Measurements from ENCODE around the gene CIAO2B. TPM values are rescaled to one million over a fixed set of nuclear protein-coding genes. Genes with fewer than 3 reads are reported as not detected.
"Not testable (repeated sequence)": the region's sequence is repeated elsewhere in the genome, so short reads cannot be mapped to it uniquely, and the experiment has no call there.

CIAO2B gene
- total RNA-seq, 5 donors from 2014 or later (not counting 1 experiment from before 2014, with no cell fraction given) = 55.3 to 66.8 (median 62.4) TPM

- Histone ChIP-seq H3K27me3 (replicated peaks in 1 of 2; ENCODE audit: control insufficient read depth in 2 of 2, extremely low read depth in 1 of 2, insufficient read depth in 2 of 2, low read length in 1 of 2) (no peaks in the 10 kb centered on the region), H3K9me3 (no peaks in the 10 kb centered on the region), H3K36me3 (ENCODE audit: control insufficient read depth in 2 of 2, extremely low read depth in 1 of 2, insufficient read depth in 1 of 2, low read length in 1 of 2) (peaks cover 15 to 44% of the 10 kb centered on the region in 2 donors), H3K27ac (ENCODE audit: low read length) (no peak overlapping the region), H3K4me1 (ENCODE audit: control insufficient read depth in 1 of 2, extremely low read depth in 1 of 2, insufficient read depth in 2 of 2, low read length in 2 of 2) (peaks cover 7 to 51% of the 10 kb centered on the region in 2 experiments), H3K4me3 (ENCODE audit: control insufficient read depth in 1 of 2, extremely low read depth in 1 of 2, low read length in 1 of 2) (no peak overlapping the region)
- Mint-ChIP-seq H3K4me3 (peak overlapping the region; percentile 96 to 98 (median 97)), H3K4me1 (peaks cover 49 to 59% (median 49%) of the 10 kb centered on the region in 3 donors), H3K9me3 (no peaks in the 10 kb centered on the region), H3K36me3 (peaks cover 26% of the 10 kb centered on the region), H3K27me3 (no peaks in the 10 kb centered on the region), H3K27ac (peak overlapping the region; percentile 52 to 83)
- ATAC-seq (replicated peaks in 1 of 4) = no peak
- ChIA-PET CTCF (no interaction called here), POLR2A (interaction anchor here in 1 of 2 donors (0.5 to 0.6 kb wide), 2 partner anchors 8 to 259 kb away, joined by 4 read pairs; no protein-coding TSS in a partner anchor)
- WGBS (ENCODE audit: insufficient coverage) = 95% methylated on average over 2 of the region's 4 CpGs
- DNase-seq = no peak
Observed at GRCh38 chr16:66936889-66937554, 2.8 kb upstream of the CIAO2B start.

- H3K36me3 Mint-ChIP-seq = peaks cover 25% of the 10 kb centered on the region
- POLR2A ChIA-PET = no interaction called here
Observed at GRCh38 chr16:66936462-66936861, 2.3 kb upstream of the CIAO2B start.

GRCh38 chr16:66935314-66936011 is 1.3 kb upstream of the CIAO2B start, which contains the start of gene CES2:
Gene CES2 (plus strand): TSS chr16:66935516. CDS start chr16:66935636, 120 bp downstream.
- ATAC-seq (replicated peaks in 1 of 4) (no peak), DNase-seq (no peak)
- no peaks in the 10 kb centered on the region for H3K27me3 Mint-ChIP-seq
- H3K4me3 Mint-ChIP-seq = peak within 1 kb of the TSS; percentile 96 to 98 (median 97)
- Histone ChIP-seq H3K36me3 (ENCODE audit: control insufficient read depth in 2 of 2, extremely low read depth in 1 of 2, insufficient read depth in 1 of 2, low read length in 1 of 2) (peaks cover 5 to 36% of the 10 kb centered on the region in 2 donors), H3K4me1 (ENCODE audit: control insufficient read depth in 1 of 2, extremely low read depth in 1 of 2, insufficient read depth in 2 of 2, low read length in 2 of 2) (peaks cover 7 to 52% of the 10 kb centered on the region in 2 experiments), H3K27ac (ENCODE audit: low read length) (peak within 1 kb of the TSS; percentile 82), H3K9me3 (no peaks in the 10 kb centered on the region), H3K27me3 (replicated peaks in 1 of 2; ENCODE audit: control insufficient read depth in 2 of 2, extremely low read depth in 1 of 2, insufficient read depth in 2 of 2, low read length in 1 of 2) (no peaks in the 10 kb centered on the region), H3K4me3 (ENCODE audit: control insufficient read depth in 1 of 2, extremely low read depth in 1 of 2, low read length in 1 of 2) (peak within 1 kb of the TSS; percentile 72 to 99)
- no peaks in the 10 kb centered on the region for H3K9me3 Mint-ChIP-seq
- peaks cover 20% of the 10 kb centered on the region for H3K36me3 Mint-ChIP-seq
- POLR2A ChIA-PET = no interaction called here
- peaks cover 54 to 64% (median 54%) of the 10 kb centered on the region in 3 donors for H3K4me1 Mint-ChIP-seq
- CTCF ChIA-PET = no interaction called here
- WGBS (ENCODE audit: insufficient coverage) = 74% methylated on average over 28 of the region's 44 CpGs
- H3K27ac Mint-ChIP-seq = peak within 1 kb of the TSS; percentile 92 to 96

More at GRCh38 chr16:66936462-66936861, 2.3 kb upstream of the CIAO2B start:
- H3K9me3 ChIP-seq = no peaks in the 10 kb centered on the region
- H3K4me1 Mint-ChIP-seq = peaks cover 54 to 64% (median 54%) of the 10 kb centered on the region in 3 donors
- no peak overlapping the region for H3K27ac ChIP-seq (ENCODE audit: low read length)
- ATAC-seq (replicated peaks in 1 of 4) (no peak), DNase-seq (no peak)
- H3K27me3 ChIP-seq (replicated peaks in 1 of 2; ENCODE audit: control insufficient read depth in 2 of 2, extremely low read depth in 1 of 2, insufficient read depth in 2 of 2, low read length in 1 of 2) = no peaks in the 10 kb centered on the region
- H3K9me3 Mint-ChIP-seq = no peaks in the 10 kb centered on the region
- H3K36me3 ChIP-seq (ENCODE audit: control insufficient read depth in 2 of 2, extremely low read depth in 1 of 2, insufficient read depth in 1 of 2, low read length in 1 of 2) = peaks cover 13 to 43% of the 10 kb centered on the region in 2 donors
- H3K4me3 Mint-ChIP-seq = peak overlapping the region; percentile 96 to 98 (median 97)
- H3K4me3 ChIP-seq (ENCODE audit: control insufficient read depth in 1 of 2, extremely low read depth in 1 of 2, low read length in 1 of 2) = no peak overlapping the region
- 90% methylated on average over 6 of the region's 6 CpGs for WGBS (ENCODE audit: insufficient coverage)
- no peaks in the 10 kb centered on the region for H3K27me3 Mint-ChIP-seq
- CTCF ChIA-PET = no interaction called here
- peak overlapping the region; percentile 52 to 83 for H3K27ac Mint-ChIP-seq
- peaks cover 7 to 52% of the 10 kb centered on the region in 2 experiments for H3K4me1 ChIP-seq (ENCODE audit: control insufficient read depth in 1 of 2, extremely low read depth in 1 of 2, insufficient read depth in 2 of 2, low read length in 2 of 2)

GRCh38 chr16:66934839-66935313 is 674 bp upstream of the CIAO2B start:
- peaks cover 20% of the 10 kb centered on the region for H3K36me3 Mint-ChIP-seq
- CTCF ChIA-PET = not testable (repeated sequence)
- H3K4me3 Mint-ChIP-seq = peak overlapping the region; percentile 96 to 98 (median 97)

GRCh38 chr16:66933776-66934137 is 445 bp downstream of the CIAO2B start:
- ChIA-PET CTCF (interaction anchor here in 1 of 2 donors (0.6 kb wide), 1 partner anchor 41 kb away, joined by 3 read pairs; no protein-coding TSS in a partner anchor), POLR2A (interaction anchor here in 1 of 2 donors (0.5 kb wide), 1 partner anchor 65 kb away, joined by 4 read pairs; no protein-coding TSS in a partner anchor)
- Mint-ChIP-seq H3K27me3 (no peaks in the 10 kb centered on the region), H3K4me1 (peaks cover 54 to 63% (median 54%) of the 10 kb centered on the region in 3 donors), H3K36me3 (peaks cover 20% of the 10 kb centered on the region), H3K9me3 (no peaks in the 10 kb centered on the region), H3K27ac (peak overlapping the region; percentile 92 to 96), H3K4me3 (peak overlapping the region; percentile 96 to 98 (median 97))
- peak overlapping the region; percentile 72 to 99 for H3K4me3 ChIP-seq (ENCODE audit: control insufficient read depth in 1 of 2, extremely low read depth in 1 of 2, low read length in 1 of 2)
- no peaks in the 10 kb centered on the region for H3K27me3 ChIP-seq (replicated peaks in 1 of 2; ENCODE audit: control insufficient read depth in 2 of 2, extremely low read depth in 1 of 2, insufficient read depth in 2 of 2, low read length in 1 of 2)
- H3K4me1 ChIP-seq (ENCODE audit: control insufficient read depth in 1 of 2, extremely low read depth in 1 of 2, insufficient read depth in 2 of 2, low read length in 2 of 2) = peaks cover 7 to 52% of the 10 kb centered on the region in 2 experiments
- 0% methylated on average over 2 of the region's 12 CpGs for WGBS (ENCODE audit: insufficient coverage)
- DNase-seq (no peak), ATAC-seq (replicated peaks in 1 of 4) (peak in 3 of 4 experiments; percentile 56 to 61 (median 60))
- H3K9me3 ChIP-seq = no peaks in the 10 kb centered on the region
- H3K36me3 ChIP-seq (ENCODE audit: control insufficient read depth in 2 of 2, extremely low read depth in 1 of 2, insufficient read depth in 1 of 2, low read length in 1 of 2) = peaks cover 3 to 26% of the 10 kb centered on the region in 2 donors
- H3K27ac ChIP-seq (ENCODE audit: low read length) = peak overlapping the region; percentile 82

More at GRCh38 chr16:66934839-66935313, 674 bp upstream of the CIAO2B start:
- 4% methylated on average over 4 of the region's 24 CpGs for WGBS (ENCODE audit: insufficient coverage)
- H3K27me3 Mint-ChIP-seq; ATAC-seq (replicated peaks in 1 of 4); H3K27me3 ChIP-seq (replicated peaks in 1 of 2; ENCODE audit: control insufficient read depth in 2 of 2, extremely low read depth in 1 of 2, insufficient read depth in 2 of 2, low read length in 1 of 2); DNase-seq; H3K9me3 ChIP-seq; H3K9me3 Mint-ChIP-seq: not testable (repeated sequence)
- Mint-ChIP-seq H3K4me1 (peaks cover 54 to 64% (median 54%) of the 10 kb centered on the region in 3 donors), H3K27ac (peak overlapping the region; percentile 92 to 96)
- Histone ChIP-seq H3K4me1 (ENCODE audit: control insufficient read depth in 1 of 2, extremely low read depth in 1 of 2, insufficient read depth in 2 of 2, low read length in 2 of 2) (peaks cover 7 to 52% of the 10 kb centered on the region in 2 experiments), H3K27ac (ENCODE audit: low read length) (peak overlapping the region; percentile 82), H3K36me3 (ENCODE audit: control insufficient read depth in 2 of 2, extremely low read depth in 1 of 2, insufficient read depth in 1 of 2, low read length in 1 of 2) (peaks cover 3 to 37% of the 10 kb centered on the region in 2 donors), H3K4me3 (ENCODE audit: control insufficient read depth in 1 of 2, extremely low read depth in 1 of 2, low read length in 1 of 2) (peak overlapping the region; percentile 72 to 99)
- POLR2A ChIA-PET = interaction anchor here in 1 of 2 donors (0.5 kb wide), 1 partner anchor 47 kb away, joined by 3 read pairs; no protein-coding TSS in a partner anchor

GRCh38 chr16:66932076-66932475 is 2.1 kb downstream of the CIAO2B start:
- Mint-ChIP-seq H3K27ac (peak overlapping the region; percentile 92 to 96), H3K4me1 (peaks cover 48 to 54% (median 53%) of the 10 kb centered on the region in 3 donors), H3K27me3 (no peaks in the 10 kb centered on the region), H3K36me3 (peaks cover 13% of the 10 kb centered on the region), H3K9me3 (no peaks in the 10 kb centered on the region), H3K4me3 (peak overlapping the region; percentile 96 to 98 (median 97))
- Histone ChIP-seq H3K9me3 (no peaks in the 10 kb centered on the region), H3K4me3 (ENCODE audit: control insufficient read depth in 1 of 2, extremely low read depth in 1 of 2, low read length in 1 of 2) (no peak overlapping the region), H3K27ac (ENCODE audit: low read length) (no peak overlapping the region), H3K4me1 (ENCODE audit: control insufficient read depth in 1 of 2, extremely low read depth in 1 of 2, insufficient read depth in 2 of 2, low read length in 2 of 2) (peaks cover 7 to 41% of the 10 kb centered on the region in 2 experiments), H3K36me3 (ENCODE audit: control insufficient read depth in 2 of 2, extremely low read depth in 1 of 2, insufficient read depth in 1 of 2, low read length in 1 of 2) (peaks cover 3 to 14% of the 10 kb centered on the region in 2 donors), H3K27me3 (replicated peaks in 1 of 2; ENCODE audit: control insufficient read depth in 2 of 2, extremely low read depth in 1 of 2, insufficient read depth in 2 of 2, low read length in 1 of 2) (no peaks in the 10 kb centered on the region)
- POLR2A ChIA-PET = no interaction called here
- no peak for ATAC-seq (replicated peaks in 1 of 4)
- no peak for DNase-seq
- CTCF ChIA-PET = no interaction called here
- WGBS (ENCODE audit: insufficient coverage) = 88% methylated on average over 2 of the region's 4 CpGs
